Measurements from ENCODE around the gene C11orf97.

GRCh38 chr11:94536386-94536785 lies 24.1 kb downstream of the C11orf97 start:
- TF ChIP-seq CTCF (IDR thresholded peaks at IDR 0.05) (no peak), POLR2A (IDR thresholded peaks at IDR 0.05) (no peak)

Measured in lower leg skin (tissue), 3 donors.